Prostate gland (tissue), 2 donors: Measurements from ENCODE around the gene MTARC1. TPM values are rescaled to one million over a fixed set of nuclear protein-coding genes. Genes with fewer than 3 reads are reported as not detected.

ENCODE experiments used
- DNase-seq: peaks from one replicate; pipeline ENCODE4 v3.0.0-alpha.2; 2019; ENCODE audit warnings: low spot score
- H3K27ac ChIP-seq, 2 donors: fragments of 200-600 bp; sonication (generic); 2 replicates each; pipeline ENCODE4 v1.5.1; 2017 to 2019
- H3K27me3 ChIP-seq: fragments of 200-600 bp; sonication (generic); replicated peaks from 2 replicates; pipeline ENCODE4 v1.5.1; 2019; ENCODE audit not compliant: insufficient read depth
- H3K36me3 ChIP-seq, 2 donors: fragments of 200-600 bp; sonication (generic); 1 replicate in 1 of 2; 2 replicates in 1 of 2; pipeline versions ENCODE4 v1.5.1 to v1.8.1; 2017 to 2019
- H3K4me1 ChIP-seq: fragments of 200-600 bp; sonication (generic); replicated peaks from 2 replicates; pipeline ENCODE4 v1.5.1; 2019
- H3K4me3 ChIP-seq, 2 donors: fragments of 200-600 bp; sonication (generic); 2 replicates each; pipeline ENCODE4 v1.5.1; 2017 to 2019
- H3K9me3 ChIP-seq: fragments of 200-600 bp; sonication (generic); 2 replicates; pipeline ENCODE4 v1.5.1; 2017
- CTCF ChIP-seq, 4 experiments: fragments of 200-600 bp in 2 of 4; fragments of 450-650 bp in 2 of 4; sonication (generic) in 2 of 4; IDR thresholded peaks; 1 replicate in 3 of 4; 2 replicates in 1 of 4; pipeline ENCODE4 v1.5.1; 2016 to 2019; ENCODE audit warnings: antibody characterized with exemption in 4 of 4, mild to moderate bottlenecking in 2 of 4, moderate library complexity in 2 of 4
- POLR2A ChIP-seq: fragments of 450-650 bp; IDR thresholded peaks from one replicate; pipeline ENCODE4 v1.6.1; 2016; ENCODE audit warnings: antibody characterized with exemption, mild to moderate bottlenecking
- POLR2AphosphoS5 ChIP-seq: sonication (generic); formaldehyde crosslinking; IDR thresholded peaks from one replicate; pipeline ENCODE4 v1.6.1; 2017; ENCODE audit warnings: antibody characterized with exemption
- WGBS: methylation state at CpG from one replicate; pipeline ENCODE4 v1.1.5; 2018; 5-methylcytosine and 5-hydroxymethylcytosine counted together
- intact Hi-C: fragments of 100-400 bp; cut with DNase I; formaldehyde crosslinking; loops from one replicate; pipeline ENCODE4 v1.14.2; 2022
- total RNA-seq, 2 donors: library from RNA; depleted of rRNA; stranded (reverse); fragments of >200 nt; gene quantifications; one replicate each; pipeline ENCODE4 v1.1.0, GENCODE V29; 2016

MTARC1 gene
- total RNA-seq, 2 donors from 2014 or later, result 5.7 to 29.7 TPM

DNA sequence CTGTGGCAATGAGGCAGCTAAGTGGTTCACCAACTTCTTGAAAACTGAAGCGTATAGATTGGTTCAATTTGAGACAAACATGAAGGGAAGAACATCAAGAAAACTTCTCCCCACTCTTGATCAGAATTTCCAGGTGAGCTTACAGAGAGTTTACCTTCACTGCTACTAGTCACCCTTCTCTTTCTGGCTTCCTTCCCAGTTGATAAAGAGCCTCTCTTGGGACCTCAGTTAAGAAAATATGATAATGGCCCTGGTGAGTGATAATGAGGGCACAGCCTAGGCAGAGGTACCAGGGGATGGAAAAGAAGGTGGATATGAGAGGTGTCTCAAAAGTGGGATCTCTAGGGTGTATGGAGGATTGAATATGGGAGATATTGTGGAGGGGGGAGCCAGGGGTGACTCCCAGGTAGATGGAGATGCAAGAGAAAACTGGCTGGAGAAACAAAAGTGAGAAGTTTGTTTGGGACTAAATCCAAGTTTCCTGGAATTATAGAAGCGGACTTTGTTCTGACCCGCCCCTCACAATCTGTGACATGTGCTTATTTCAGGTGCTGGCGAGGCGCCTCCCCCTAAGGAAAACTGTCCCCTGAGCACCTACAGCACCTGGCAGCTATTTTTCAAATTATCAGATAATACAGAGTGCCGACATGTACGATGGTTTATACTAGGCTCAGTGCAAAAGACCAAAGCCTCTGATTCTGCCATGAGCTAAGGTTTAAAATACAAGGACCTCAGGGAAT, 24.9 kb upstream of the MTARC1 start:
- no peak overlapping the region for H3K4me3 ChIP-seq
- WGBS, result 60% methylated on average over 7 of the region's 7 CpGs
- H3K27ac ChIP-seq, result no peak overlapping the region
- no peaks in the 10 kb centered on the region for H3K36me3 ChIP-seq
- no peak for DNase-seq
- TF ChIP-seq POLR2AphosphoS5 (no peak), CTCF (IDR thresholded peaks at IDR 0.05) (no peak), POLR2A (no peak)
- H3K4me1 ChIP-seq, result no peaks in the 10 kb centered on the region
- H3K27me3 ChIP-seq, result no peaks in the 10 kb centered on the region
- intact Hi-C loops, result no loop called here
- no peaks in the 10 kb centered on the region for H3K9me3 ChIP-seq

- Histone ChIP-seq H3K36me3 (no peaks in the 10 kb centered on the region), H3K4me1 (no peaks in the 10 kb centered on the region), H3K27ac (no peak overlapping the region), H3K9me3 (no peaks in the 10 kb centered on the region), H3K4me3 (no peak overlapping the region), H3K27me3 (no peaks in the 10 kb centered on the region)
- intact Hi-C loops, result no loop called here
- TF ChIP-seq CTCF (IDR thresholded peaks at IDR 0.05), result no peak
- TF ChIP-seq POLR2A, result no peak
- TF ChIP-seq POLR2AphosphoS5, result no peak
- no peak for DNase-seq
- WGBS, result 85% methylated on average over 3 of the region's 3 CpGs
Observed at GRCh38 chr1:220764757-220765156, 22.0 kb upstream of the MTARC1 start.

DNA sequence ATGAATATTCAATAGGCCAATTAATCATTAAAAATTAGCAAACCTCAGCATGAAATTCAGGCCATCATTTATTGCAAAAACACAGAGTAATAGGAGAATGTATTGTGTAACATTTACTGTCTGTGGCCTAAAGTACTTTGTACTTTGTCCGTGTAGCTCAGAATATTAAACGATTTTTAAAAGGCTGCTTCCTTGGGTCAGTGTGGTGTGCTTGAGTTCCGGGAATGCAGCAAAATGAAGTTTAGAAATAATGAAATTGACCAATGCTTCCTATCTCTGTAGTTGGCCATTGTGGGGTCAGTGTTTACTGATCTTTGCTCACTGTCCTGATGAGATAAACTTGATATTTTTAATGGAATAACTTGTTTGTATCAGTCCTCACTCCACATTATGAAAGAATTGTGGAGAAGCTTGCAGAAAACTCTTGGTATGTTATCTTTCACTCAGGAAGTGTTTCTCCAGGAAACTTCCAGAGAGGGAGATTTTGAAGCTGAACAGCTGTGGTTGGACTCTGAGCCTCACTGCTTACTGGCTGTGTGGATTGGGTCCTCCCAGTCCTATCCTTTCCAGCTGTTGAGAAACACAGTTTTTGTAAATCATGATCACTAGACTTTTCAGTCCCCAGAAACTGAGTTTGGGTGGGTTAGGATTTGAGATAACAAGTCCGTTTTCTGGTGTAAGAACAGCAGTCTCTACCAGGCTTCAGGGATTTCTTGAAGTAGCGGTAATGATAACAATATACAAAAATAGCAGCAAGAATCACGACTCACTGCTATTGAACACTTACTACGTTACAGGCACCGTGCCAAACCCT, 19.2 kb upstream of the MTARC1 start:
- Histone ChIP-seq H3K27ac (no peak overlapping the region), H3K4me1 (no peaks in the 10 kb centered on the region), H3K27me3 (no peaks in the 10 kb centered on the region), H3K9me3 (no peaks in the 10 kb centered on the region), H3K36me3 (no peaks in the 10 kb centered on the region), H3K4me3 (no peak overlapping the region)
- WGBS, result 59% methylated on average over 8 of the region's 8 CpGs
- no peak for DNase-seq
- intact Hi-C loops, result no loop called here
- TF ChIP-seq POLR2A, result no peak
- no peak for TF ChIP-seq CTCF (IDR thresholded peaks at IDR 0.05)
- TF ChIP-seq POLR2AphosphoS5, result no peak

GRCh38 chr1:220768126-220768601, 18.5 kb upstream of the MTARC1 start:
- no peak for TF ChIP-seq POLR2AphosphoS5
- TF ChIP-seq CTCF (IDR thresholded peaks at IDR 0.05), result no peak
- no peak for TF ChIP-seq POLR2A
- Histone ChIP-seq H3K9me3 (no peaks in the 10 kb centered on the region), H3K4me1 (no peaks in the 10 kb centered on the region), H3K36me3 (no peaks in the 10 kb centered on the region), H3K27ac (no peak overlapping the region), H3K4me3 (no peak overlapping the region), H3K27me3 (no peaks in the 10 kb centered on the region)
- WGBS, result 61% methylated on average over 5 of the region's 5 CpGs
- no peak for DNase-seq
- intact Hi-C loops, result no loop called here
